Pancreas (tissue), 10 donors: ENCODE results near the gene PIP5K1B. TPM values are rescaled to one million over a fixed set of nuclear protein-coding genes. Genes with fewer than 3 reads are reported as not detected.

Experiments used
- ATAC-seq, 4 donors: fragments of 200-7000 bp; cut with Tn5 transposase; one replicate each; pipeline versions ENCODE4 v1.8.0 to v1.9.1; 2020; ENCODE audit warnings: mild to moderate bottlenecking in 4 of 4, moderate library complexity in 4 of 4
- DNase-seq, 6 donors: peaks; one replicate each; pipeline ENCODE4 v3.0.0-alpha.2; 2020
- FAIRE-seq: peaks from 2 replicates; lab custom pipeline; 2012; peaks lifted over from hg19 to GRCh38; lab: Jason Lieb, UNC
- H3K27ac ChIP-seq, 4 donors: fragments of 200-600 bp; sonication (generic); 1 replicate in 3 of 4; 2 replicates in 1 of 4; pipeline versions ENCODE4 v1.5.0 to v1.8.0; 2020
- H3K27me3 ChIP-seq, 4 donors: fragments of 200-600 bp; one replicate each; pipeline ENCODE4 v1.8.0; 2021
- H3K36me3 ChIP-seq, 3 donors: fragments of 200-600 bp; sonication (generic) in 1 of 3; one replicate each; pipeline versions ENCODE4 v1.5.0 to v1.8.0; 2020 to 2021
- H3K4me1 ChIP-seq, 3 donors: fragments of 200-600 bp; one replicate each; pipeline ENCODE4 v1.8.0; 2021
- H3K4me3 ChIP-seq, 4 donors: fragments of 200-600 bp; sonication (generic) in 2 of 4; one replicate each; pipeline versions ENCODE4 v1.5.0 to v1.8.0; 2020 to 2021
- H3K9me3 ChIP-seq, 4 donors: fragments of 200-600 bp; one replicate each; pipeline ENCODE4 v1.8.0; 2021
- CTCF ChIP-seq, 4 donors: fragments of 200-600 bp; sonication (generic) in 3 of 4; IDR thresholded peaks; one replicate each; pipeline versions ENCODE4 v1.5.0 to v1.8.0; 2021; ENCODE audit warnings: antibody characterized with exemption in 4 of 4
- WGBS, 2 donors: extraction: QIAGEN DNeasy Blood & Tissue Kit; methylation state at CpG; one replicate each; pipeline ENCODE4 v1.1.7; 2013; 5-methylcytosine and 5-hydroxymethylcytosine counted together
- intact Hi-C, 3 donors: fragments of 100-400 bp; cut with DNase I; formaldehyde crosslinking; loops; one replicate each; pipeline versions ENCODE4 v1.11.1 to v1.14.2; 2022
- polyA plus RNA-seq, 2 donors: library from polyadenylated mRNA; stranded (reverse); fragments of 200-250 nt; gene quantifications; one replicate each; pipeline ENCODE4 v1.2.3, GENCODE V29; 2013
- total RNA-seq, 6 donors: library from RNA; stranded (reverse); fragmentation: NEBNext Ultra II Directional in 4 of 6; extraction: Animal tissue kit (Norgen Biotek cat#: 25700) in 4 of 6; gene quantifications; one replicate each; pipeline versions ENCODE4 v1.2.1 to v1.2.4, GENCODE V29; 2021 to 2023
- donor health status: healthy with polysubstance abuse.
- donor health status: DM: no; HTN: no; CAD: no; lungs with moderate emphysema.
- donor health status: DM: no; HTN: no; CAD: no.
- donor health status: control.
- donor health status: control.
- donor health status: Bipolar disorder and iron deficiency.
- donor health status: DM: yes; HTN: yes; CAD: no.
- donor health status: DM: no; HTN: no; CAD: no.
- donor health status: DM: no; HTN: no; CAD: no.
- donor health status: DM: yes; HTN: yes; CAD: no.

PIP5K1B gene
- total and polyA plus RNA-seq, 8 donors, result 1.3 to 6.9 (median 6.2) TPM

DNA sequence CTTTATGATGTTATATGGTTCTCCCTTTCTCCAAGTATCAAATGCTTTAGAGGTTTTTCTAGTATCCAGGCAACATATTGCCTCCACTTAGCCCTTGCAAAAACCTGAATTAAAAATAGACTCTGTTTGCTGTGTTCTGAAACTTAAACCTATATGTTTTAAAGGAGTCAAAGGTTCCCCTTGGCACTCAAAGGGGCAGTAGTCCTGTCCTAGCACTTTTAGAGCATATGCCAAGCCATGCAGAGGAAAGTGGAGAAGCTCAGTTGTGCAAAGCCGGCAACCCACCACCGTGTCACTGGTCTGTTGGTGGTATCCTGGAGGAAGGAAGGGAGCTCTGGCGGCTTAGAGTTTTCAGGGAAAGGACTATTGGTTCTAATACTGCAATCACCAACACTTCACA lies 154.3 kb downstream of the PIP5K1B start:
- TF ChIP-seq CTCF (IDR thresholded peaks at IDR 0.05), result no peak
- no peak for DNase-seq
- Histone ChIP-seq H3K4me1 (no peaks in the 10 kb centered on the region), H3K27me3 (no peaks in the 10 kb centered on the region), H3K27ac (no peak overlapping the region), H3K36me3 (no peaks in the 10 kb centered on the region), H3K4me3 (no peak overlapping the region), H3K9me3 (no peaks in the 10 kb centered on the region)
- ATAC-seq, result no peak
- FAIRE-seq, result no peak
- WGBS, 2 donors, result 80 to 81% methylated on average over 3 of the region's 3 CpGs
- intact Hi-C loops, result no loop called here

DNA sequence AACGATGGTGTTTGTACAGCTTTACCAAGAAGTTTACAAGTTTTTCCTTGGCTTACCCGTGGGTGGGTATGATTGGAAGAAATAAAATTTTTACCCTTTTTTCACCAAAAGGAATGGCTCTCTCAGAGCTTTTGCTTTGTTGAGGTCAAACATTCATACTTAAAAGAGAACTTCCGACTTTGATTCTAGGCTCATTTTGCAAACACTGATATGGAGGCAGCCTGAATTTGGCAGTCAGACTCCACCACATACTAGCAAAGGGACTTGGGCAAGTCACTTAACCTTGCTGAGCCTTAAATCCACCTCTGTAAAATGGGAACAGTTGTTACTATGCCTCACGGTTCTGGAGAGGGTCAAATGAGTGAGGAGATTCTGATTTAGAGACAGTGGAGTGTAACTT lies 155.4 kb downstream of the PIP5K1B start:
- DNase-seq, result no peak
- TF ChIP-seq CTCF (IDR thresholded peaks at IDR 0.05), result no peak
- intact Hi-C loops, result no loop called here
- H3K4me1 ChIP-seq, result no peaks in the 10 kb centered on the region
- H3K27ac ChIP-seq, result no peak overlapping the region
- no peak overlapping the region for H3K4me3 ChIP-seq
- H3K9me3 ChIP-seq, result no peaks in the 10 kb centered on the region
- 60 to 68% methylated on average over 4 of the region's 4 CpGs for WGBS, 2 donors
- no peak for FAIRE-seq
- ATAC-seq, result no peak
- no peaks in the 10 kb centered on the region for H3K27me3 ChIP-seq
- no peaks in the 10 kb centered on the region for H3K36me3 ChIP-seq

DNA sequence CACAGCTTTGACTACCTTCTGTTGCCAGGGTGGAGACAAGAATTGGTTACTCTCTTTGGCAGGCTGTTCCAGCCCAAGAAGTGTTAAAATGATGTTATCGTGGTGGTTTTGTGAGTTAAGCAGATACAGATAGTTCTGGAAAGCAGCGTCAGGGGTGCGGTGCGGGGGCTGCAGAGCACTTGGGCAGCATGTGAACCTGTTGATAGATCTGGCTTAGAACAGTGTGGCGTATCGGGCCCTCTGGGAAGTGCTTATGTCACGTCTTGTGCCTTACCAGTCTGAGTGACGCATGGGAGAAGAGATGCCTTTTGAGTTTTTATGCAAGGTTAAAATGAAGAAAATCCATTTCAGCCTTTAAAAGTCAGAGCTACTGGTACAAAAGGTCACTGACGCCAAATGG lies 156.4 kb downstream of the PIP5K1B start:
- no peak for DNase-seq
- Histone ChIP-seq H3K9me3 (no peaks in the 10 kb centered on the region), H3K27me3 (no peaks in the 10 kb centered on the region), H3K4me1 (no peaks in the 10 kb centered on the region), H3K27ac (no peak overlapping the region), H3K4me3 (no peak overlapping the region), H3K36me3 (no peaks in the 10 kb centered on the region)
- 89 to 91% methylated on average over 9 of the region's 9 CpGs for WGBS, 2 donors
- intact Hi-C loops, result no loop called here
- no peak for FAIRE-seq
- no peak for ATAC-seq
- no peak for TF ChIP-seq CTCF (IDR thresholded peaks at IDR 0.05)

- H3K36me3 ChIP-seq, result no peaks in the 10 kb centered on the region
- DNase-seq (no peak), ATAC-seq (no peak), FAIRE-seq (no peak)
- 92 to 93% methylated on average over 6 of the region's 6 CpGs for WGBS, 2 donors
- TF ChIP-seq CTCF (IDR thresholded peaks at IDR 0.05), result no peak
- H3K9me3 ChIP-seq, result no peaks in the 10 kb centered on the region
- H3K27ac ChIP-seq, result no peak overlapping the region
- no peak overlapping the region for H3K4me3 ChIP-seq
- intact Hi-C loops, result no loop called here
- H3K27me3 ChIP-seq, result no peaks in the 10 kb centered on the region
- H3K4me1 ChIP-seq, result peaks cover 10 to 12% (median 11%) of the 10 kb centered on the region in 3 donors
Observed at GRCh38 chr9:68867066-68867465, 162.0 kb downstream of the PIP5K1B start.

- FAIRE-seq (no peak), ATAC-seq (peak in 1 of 4 donors; percentile 34), DNase-seq (no peak)
- Histone ChIP-seq H3K27ac (no peak overlapping the region), H3K4me3 (no peak overlapping the region), H3K36me3 (no peaks in the 10 kb centered on the region), H3K4me1 (peaks cover 14 to 19% (median 18%) of the 10 kb centered on the region in 3 donors), H3K9me3 (no peaks in the 10 kb centered on the region), H3K27me3 (no peaks in the 10 kb centered on the region)
- 92 to 94% methylated on average over 3 of the region's 3 CpGs for WGBS, 2 donors
- no peak for TF ChIP-seq CTCF (IDR thresholded peaks at IDR 0.05)
- intact Hi-C loops, result no loop called here
Observed at GRCh38 chr9:68869022-68869421, 164.0 kb downstream of the PIP5K1B start.
